ENCODE results near the gene RCOR1. TPM values are rescaled to one million over a fixed set of nuclear protein-coding genes. Genes with fewer than 3 reads are reported as not detected.

Gene RCOR1
- total and polyA plus RNA-seq, 11 donors, result 2.7 to 20.9 (median 12.1) TPM

DNA sequence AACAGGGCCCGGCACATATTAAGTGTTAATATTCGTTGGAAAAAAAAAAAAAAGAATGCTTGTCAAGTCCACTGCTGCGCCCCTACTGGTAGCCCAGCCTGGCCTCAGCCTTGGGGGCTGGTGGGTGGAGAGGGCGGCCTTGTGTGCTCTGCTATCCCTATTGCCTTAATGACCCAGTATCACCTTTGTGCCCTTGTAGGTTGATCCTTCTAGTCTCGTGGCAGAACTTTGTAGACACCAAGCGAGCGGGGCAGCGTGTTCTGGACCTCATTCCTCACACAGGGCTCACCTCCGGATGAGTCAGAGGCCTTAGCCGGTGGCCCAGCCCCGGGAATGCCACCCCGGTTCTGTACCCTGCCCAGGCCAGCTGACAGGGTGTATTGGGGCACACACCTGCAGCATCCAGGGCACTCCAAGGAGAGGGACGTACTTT, 1.8 kb upstream of the RCOR1 start:
- peak overlapping the region in 11 of 12 donors; percentile 92 to 99 (median 98) for H3K27ac ChIP-seq
- DNase-seq (peak in 3 of 5 donors; percentile 30 to 43 (median 43)), ATAC-seq (no peak)
- no peaks in the 10 kb centered on the region for H3K27me3 ChIP-seq
- H3K36me3 ChIP-seq, result no peaks in the 10 kb centered on the region
- intact Hi-C loops (cut with DNase I), result loop anchor here in 7 of 10 donors (2.0 to 10.0 kb wide), 6 partner anchors 63 to 104 kb away; no protein-coding TSS in a partner anchor
- no peak for TF ChIP-seq POLR2A (IDR thresholded peaks at IDR 0.05)
- TF ChIP-seq, protein P1, sequence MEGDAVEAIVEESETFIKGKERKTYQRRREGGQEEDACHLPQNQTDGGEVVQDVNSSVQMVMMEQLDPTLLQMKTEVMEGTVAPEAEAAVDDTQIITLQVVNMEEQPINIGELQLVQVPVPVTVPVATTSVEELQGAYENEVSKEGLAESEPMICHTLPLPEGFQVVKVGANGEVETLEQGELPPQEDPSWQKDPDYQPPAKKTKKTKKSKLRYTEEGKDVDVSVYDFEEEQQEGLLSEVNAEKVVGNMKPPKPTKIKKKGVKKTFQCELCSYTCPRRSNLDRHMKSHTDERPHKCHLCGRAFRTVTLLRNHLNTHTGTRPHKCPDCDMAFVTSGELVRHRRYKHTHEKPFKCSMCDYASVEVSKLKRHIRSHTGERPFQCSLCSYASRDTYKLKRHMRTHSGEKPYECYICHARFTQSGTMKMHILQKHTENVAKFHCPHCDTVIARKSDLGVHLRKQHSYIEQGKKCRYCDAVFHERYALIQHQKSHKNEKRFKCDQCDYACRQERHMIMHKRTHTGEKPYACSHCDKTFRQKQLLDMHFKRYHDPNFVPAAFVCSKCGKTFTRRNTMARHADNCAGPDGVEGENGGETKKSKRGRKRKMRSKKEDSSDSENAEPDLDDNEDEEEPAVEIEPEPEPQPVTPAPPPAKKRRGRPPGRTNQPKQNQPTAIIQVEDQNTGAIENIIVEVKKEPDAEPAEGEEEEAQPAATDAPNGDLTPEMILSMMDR (IDR thresholded peaks at IDR 0.05), result peak in 9 of 12 donors; percentile 27 to 60 (median 42)
- H3K4me1 ChIP-seq, result peaks cover 5 to 28% (median 20%) of the 10 kb centered on the region in 12 donors
- H3K9me3 ChIP-seq, result no peaks in the 10 kb centered on the region
- H3K4me3 ChIP-seq, result peak overlapping the region in 7 of 12 donors; percentile 73 to 99 (median 91)
- WGBS, 4 donors, result 55 to 68% (median 64%) methylated on average over 10 to 13 of the region's 13 CpGs

- peak; percentile 51 to 67 (median 64) for DNase-seq
- Histone ChIP-seq H3K4me1 (peaks cover 5 to 28% (median 20%) of the 10 kb centered on the region in 12 donors), H3K27ac (peak overlapping the region; percentile 92 to 99 (median 98)), H3K9me3 (no peaks in the 10 kb centered on the region), H3K36me3 (peaks cover 0 to 3% (median 0%) of the 10 kb centered on the region in 9 donors), H3K4me3 (peak overlapping the region; percentile 73 to 99 (median 92)), H3K27me3 (no peaks in the 10 kb centered on the region)
- 1 to 2% (median 2%) methylated on average over 22 to 37 of the region's 37 CpGs for WGBS, 4 donors
- ATAC-seq, result peak in 3 of 4 donors; percentile 1 to 9 (median 8)
- no peak for TF ChIP-seq POLR2A (IDR thresholded peaks at IDR 0.05)
- TF ChIP-seq, protein P1 (IDR thresholded peaks at IDR 0.05), result no peak
- intact Hi-C loops (cut with DNase I), result loop anchor here in 7 of 10 donors (2.0 to 10.0 kb wide), 6 partner anchors 64 to 103 kb away; no protein-coding TSS in a partner anchor
These were observed 991 bp upstream of the RCOR1 start for GRCh38 chr14:102591372-102591943.

DNA sequence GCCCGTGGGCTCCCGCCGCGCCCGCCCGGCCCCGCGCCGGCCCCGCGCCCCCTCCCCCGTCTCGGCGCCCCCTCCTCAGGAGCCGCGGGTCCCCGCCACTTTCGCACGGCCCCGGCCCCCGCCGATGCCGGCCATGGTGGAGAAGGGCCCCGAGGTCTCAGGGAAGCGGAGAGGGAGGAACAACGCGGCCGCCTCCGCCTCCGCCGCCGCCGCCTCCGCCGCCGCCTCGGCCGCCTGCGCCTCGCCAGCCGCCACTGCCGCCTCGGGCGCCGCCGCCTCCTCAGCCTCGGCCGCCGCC, 263 bp downstream of the RCOR1 start:
- peak overlapping the region; percentile 73 to 99 (median 92) for H3K4me3 ChIP-seq
- TF ChIP-seq, protein P1 (IDR thresholded peaks at IDR 0.05), result no peak
- TF ChIP-seq POLR2A (IDR thresholded peaks at IDR 0.05), result no peak
- H3K36me3 ChIP-seq, result peaks cover 0 to 4% (median 0%) of the 10 kb centered on the region in 9 donors
- H3K27me3 ChIP-seq, result no peaks in the 10 kb centered on the region
- H3K9me3 ChIP-seq, result no peaks in the 10 kb centered on the region
- no peak for DNase-seq
- H3K27ac ChIP-seq, result peak overlapping the region; percentile 96 to 99 (median 98)
- 1 to 2% (median 1%) methylated on average over 25 to 49 of the region's 49 CpGs; no CpG with 5 or more reads in 1 of the 4 donors for WGBS, 4 donors
- H3K4me1 ChIP-seq, result peaks cover 5 to 28% (median 20%) of the 10 kb centered on the region in 12 donors
- ATAC-seq, result no peak
- intact Hi-C loops (cut with DNase I), result loop anchor here in 8 of 10 donors (1.0 to 10.0 kb wide), 7 partner anchors 65 to 102 kb away; no protein-coding TSS in a partner anchor

DNA sequence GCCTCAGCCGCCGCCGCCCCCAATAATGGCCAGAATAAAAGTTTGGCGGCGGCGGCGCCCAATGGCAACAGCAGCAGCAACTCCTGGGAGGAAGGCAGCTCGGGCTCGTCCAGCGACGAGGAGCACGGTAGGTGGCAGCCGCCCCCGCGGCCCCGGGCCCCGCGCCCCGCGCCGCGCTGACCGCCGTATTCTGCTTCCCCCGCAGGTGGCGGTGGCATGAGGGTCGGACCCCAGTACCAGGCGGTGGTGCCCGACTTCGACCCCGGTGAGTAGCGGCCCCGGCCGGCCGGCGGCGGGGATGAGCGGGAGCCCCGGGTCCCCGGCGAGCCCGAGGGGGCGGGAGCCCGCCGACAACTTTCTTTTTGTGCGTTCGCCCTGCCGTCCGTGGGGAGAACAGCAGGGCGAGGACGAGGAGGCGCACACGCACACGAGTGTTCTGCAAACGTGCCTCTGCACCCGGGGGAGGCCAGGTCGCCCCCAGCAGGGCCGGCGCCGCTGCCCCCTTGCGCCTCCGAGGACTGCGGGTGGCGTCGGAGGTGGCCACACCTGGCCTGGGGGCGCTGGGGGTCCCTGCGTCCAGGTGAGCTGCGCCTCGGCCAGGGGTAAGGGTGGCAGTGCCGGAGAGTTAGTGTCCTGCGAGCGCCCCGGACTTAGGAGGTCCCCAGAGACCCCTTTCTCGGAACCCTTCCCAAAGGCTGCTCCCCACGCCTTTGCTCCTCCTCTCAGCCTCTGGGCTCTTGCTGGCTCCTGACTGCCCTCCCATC, 794 bp downstream of the RCOR1 start:
- Histone ChIP-seq H3K27me3 (no peaks in the 10 kb centered on the region), H3K4me3 (peak overlapping the region; percentile 73 to 99 (median 92)), H3K36me3 (peaks cover 0 to 4% (median 0%) of the 10 kb centered on the region in 9 donors), H3K9me3 (no peaks in the 10 kb centered on the region), H3K4me1 (peaks cover 5 to 28% (median 20%) of the 10 kb centered on the region in 12 donors), H3K27ac (peak overlapping the region; percentile 96 to 99 (median 98))
- TF ChIP-seq, protein P1 (IDR thresholded peaks at IDR 0.05), result peak in 9 of 12 donors; percentile 22 to 60 (median 36)
- TF ChIP-seq POLR2A (IDR thresholded peaks at IDR 0.05), result no peak
- 1% methylated on average over 33 to 75 of the region's 75 CpGs for WGBS, 4 donors
- DNase-seq, result peak; percentile 49 to 77 (median 57)
- ATAC-seq, result peak in 2 of 4 donors; percentile 2
- intact Hi-C loops (cut with DNase I), result loop anchor here in 8 of 10 donors (2.0 to 10.0 kb wide), 6 partner anchors 66 to 102 kb away; no protein-coding TSS in a partner anchor

Data from heart left ventricle (tissue), 16 donors.